ENCODE results near the gene NME2. TPM values are rescaled to one million over a fixed set of nuclear protein-coding genes. Genes with fewer than 3 reads are reported as not detected.
"Not testable (repeated sequence)": the region's sequence is repeated elsewhere in the genome, so short reads cannot be mapped to it uniquely, and the experiment has no call there.

NME2 gene
- 100 to 1,000 TPM; 470 to 555 TPM for total RNA-seq

- Mint-ChIP-seq H3K27ac (peak within 1 kb of the TSS; percentile 99), H3K36me3 (peaks cover 47% of the 10 kb centered on the region)
- ATAC-seq: peak; percentile 87
These were observed at the start of gene NME2 for GRCh38 chr17:51166198-51166986. Gene NME2 (plus strand): TSS chr17:51166411. CDS start chr17:51166831, 420 bp downstream.

DNA sequence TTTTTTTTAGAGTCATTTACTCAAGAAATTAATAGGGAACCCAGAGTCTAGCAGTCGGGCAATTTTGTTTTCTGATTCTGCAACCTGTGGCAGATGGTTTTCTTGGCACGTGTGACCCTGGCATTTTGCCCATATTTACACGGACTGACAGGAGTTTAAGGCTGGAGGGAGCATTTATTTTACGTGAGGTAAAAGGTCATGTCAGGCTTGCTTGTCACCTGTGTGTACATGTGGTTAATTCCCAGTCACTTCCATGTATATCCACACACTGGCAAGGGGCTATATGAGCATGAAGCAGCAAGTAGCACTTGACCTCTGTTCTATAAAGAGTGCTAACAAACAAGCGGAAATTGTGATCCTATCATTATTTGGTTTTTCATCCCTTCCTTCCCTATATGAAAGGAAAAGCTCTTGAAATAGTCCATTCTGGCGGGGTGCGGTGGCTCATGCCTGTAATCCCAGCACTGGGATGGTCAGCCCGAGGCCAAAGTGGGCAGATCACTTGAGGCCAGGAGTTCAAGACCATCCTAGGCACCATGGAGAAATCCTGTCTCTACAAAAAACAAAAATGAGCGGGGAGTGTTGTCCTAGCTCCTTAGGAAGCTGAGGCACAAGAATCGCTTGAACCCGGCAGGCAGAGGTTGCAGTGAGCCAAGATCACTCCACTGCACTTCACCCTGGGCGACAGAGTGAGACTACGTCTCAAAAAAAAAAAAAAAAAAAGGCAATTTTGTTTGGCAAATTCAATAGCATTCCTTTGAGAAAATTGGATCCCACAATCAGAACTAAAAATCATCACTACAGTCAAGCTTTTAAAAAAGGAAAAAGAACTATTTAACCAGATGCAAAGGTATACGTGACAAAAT is 47.6 kb upstream of the NME2 start:
- Mint-ChIP-seq H3K27me3 (no peaks in the 10 kb centered on the region), H3K4me1 (peaks cover 54% of the 10 kb centered on the region), H3K27ac (peak overlapping the region; percentile 36), H3K4me3 (peak overlapping the region; percentile 90), H3K9me3 (ENCODE audit: low read depth) (no peaks in the 10 kb centered on the region), H3K36me3 (peaks cover 4% of the 10 kb centered on the region)
- ATAC-seq (no peak), DNase-seq (no peak)
- CTCF ChIA-PET: interaction anchor here (1.0 to 1.9 kb wide), 4 partner anchors 9 to 114 kb away, joined by 3 to 9 read pairs (median 3); partner anchors contain the start of gene NME1

More at GRCh38 chr17:51166198-51166986, at the start of gene NME2:
- H3K4me3 Mint-ChIP-seq: peak within 1 kb of the TSS; percentile 97
- H3K27me3 Mint-ChIP-seq: no peaks in the 10 kb centered on the region
- CTCF ChIA-PET: interaction anchor here (1.0 to 2.7 kb wide), 3 partner anchors 11 to 34 kb away, joined by 3 to 15 read pairs (median 12); partner anchors contain the start of gene NME1
- peaks cover 38% of the 10 kb centered on the region for H3K4me1 Mint-ChIP-seq
- peak; percentile 80 for DNase-seq
- no peaks in the 10 kb centered on the region for H3K9me3 Mint-ChIP-seq (ENCODE audit: low read depth)

DNA sequence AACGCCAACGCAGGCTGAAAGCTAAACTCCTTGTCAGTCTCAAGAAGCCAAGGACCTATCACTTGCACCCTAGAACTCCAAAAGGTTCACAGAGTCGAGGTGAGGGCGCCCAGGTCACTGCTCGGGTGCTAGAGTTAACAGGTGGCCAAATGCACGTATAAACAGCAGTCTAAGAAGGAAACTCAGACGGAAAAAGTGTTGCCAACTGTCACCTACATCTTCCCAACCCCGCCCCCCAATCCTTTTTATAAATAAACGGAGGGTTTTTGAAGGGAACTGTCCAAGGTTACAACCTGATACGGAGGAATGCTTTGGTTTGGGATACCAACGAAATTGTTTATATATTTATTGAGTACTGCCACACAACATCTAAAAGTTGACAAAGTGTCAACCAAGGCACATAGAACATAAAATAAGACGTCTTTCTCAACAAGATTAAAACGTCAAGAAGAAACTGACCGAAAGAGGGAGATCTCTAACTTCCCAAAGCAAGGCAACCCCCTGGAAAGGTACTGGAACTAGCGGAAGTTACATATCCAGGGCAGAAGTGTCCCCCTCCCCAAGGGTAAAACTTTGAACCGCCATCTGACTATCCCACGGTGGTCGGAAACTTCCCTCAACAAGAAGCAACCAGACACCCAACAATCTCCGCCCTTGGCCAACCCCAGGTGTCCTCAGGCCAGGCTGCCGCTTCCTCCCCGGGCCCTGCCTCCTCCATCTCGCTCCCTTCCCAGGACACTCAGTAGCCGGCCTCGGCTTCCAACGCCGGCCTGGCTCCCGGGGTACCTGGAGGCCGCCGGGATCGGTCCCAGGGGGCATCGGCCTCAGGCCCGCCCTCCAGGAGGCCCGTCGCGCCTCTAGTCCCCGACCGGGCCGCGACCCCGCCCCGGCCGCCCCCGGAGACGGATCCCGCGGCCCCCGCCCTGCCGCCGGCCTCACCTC is 46.5 kb upstream of the NME2 start:
- ATAC-seq: peak; percentile 18
- peak; percentile 74 for DNase-seq
- Mint-ChIP-seq H3K27ac (peak overlapping the region; percentile 94), H3K27me3 (no peaks in the 10 kb centered on the region), H3K4me3 (peak overlapping the region; percentile 90), H3K4me1 (peaks cover 54% of the 10 kb centered on the region), H3K9me3 (ENCODE audit: low read depth) (no peaks in the 10 kb centered on the region), H3K36me3 (peaks cover 4% of the 10 kb centered on the region)
- CTCF ChIA-PET: interaction anchor here (0.8 to 2.7 kb wide), 13 partner anchors 8 to 337 kb away, joined by 3 to 19 read pairs (median 3); partner anchors contain the start of gene NME1

GRCh38 chr17:51120357-51120738 is 45.9 kb upstream of the NME2 start:
- peak; percentile 70 for DNase-seq
- peaks cover 51% of the 10 kb centered on the region for H3K4me1 Mint-ChIP-seq
- H3K27ac Mint-ChIP-seq: peak overlapping the region; percentile 94
- H3K9me3 Mint-ChIP-seq (ENCODE audit: low read depth): no peaks in the 10 kb centered on the region
- CTCF ChIA-PET: interaction anchor here (0.8 to 2.7 kb wide), 9 partner anchors 9 to 338 kb away, joined by 3 to 19 read pairs (median 3); partner anchors contain the start of gene NME1
- ATAC-seq: peak; percentile 40
- peak overlapping the region; percentile 90 for H3K4me3 Mint-ChIP-seq
- peaks cover 1% of the 10 kb centered on the region for H3K36me3 Mint-ChIP-seq
- no peaks in the 10 kb centered on the region for H3K27me3 Mint-ChIP-seq

- H3K27me3 Mint-ChIP-seq: no peaks in the 10 kb centered on the region
- CTCF ChIA-PET: interaction anchor here (0.8 to 2.7 kb wide), 9 partner anchors 10 to 338 kb away, joined by 3 to 19 read pairs (median 3); partner anchors contain the start of gene NME1
- H3K9me3 Mint-ChIP-seq (ENCODE audit: low read depth): no peaks in the 10 kb centered on the region
- peak; percentile 81 for ATAC-seq
- peaks cover 49% of the 10 kb centered on the region for H3K4me1 Mint-ChIP-seq
- H3K36me3 Mint-ChIP-seq: peaks cover 1% of the 10 kb centered on the region
- DNase-seq: peak; percentile 93
- peak within 1 kb of the TSS; percentile 98 for H3K27ac Mint-ChIP-seq
- H3K4me3 Mint-ChIP-seq: peak within 1 kb of the TSS; percentile 94
These were observed 45.2 kb upstream of the NME2 start, which contains the start of gene SPAG9 for GRCh38 chr17:51120739-51121619. Gene SPAG9 (minus strand): TSS chr17:51120868. CDS start chr17:51120656, 212 bp downstream.

GRCh38 chr17:51121620-51122472 is 44.4 kb upstream of the NME2 start:
- peak overlapping the region; percentile 94 for H3K4me3 Mint-ChIP-seq
- no peaks in the 10 kb centered on the region for H3K9me3 Mint-ChIP-seq (ENCODE audit: low read depth)
- peaks cover 43% of the 10 kb centered on the region for H3K4me1 Mint-ChIP-seq
- peak; percentile 81 for DNase-seq
- peak; percentile 17 for ATAC-seq
- peak overlapping the region; percentile 98 for H3K27ac Mint-ChIP-seq
- CTCF ChIA-PET: interaction anchor here (1.4 to 2.7 kb wide), 2 partner anchors 13 to 31 kb away, joined by 4 to 19 read pairs; partner anchors contain the start of gene NME1
- H3K36me3 Mint-ChIP-seq: peaks cover 1% of the 10 kb centered on the region
- no peaks in the 10 kb centered on the region for H3K27me3 Mint-ChIP-seq

GRCh38 chr17:51122473-51123115 is 43.6 kb upstream of the NME2 start:
- H3K4me3 Mint-ChIP-seq; H3K27me3 Mint-ChIP-seq; H3K9me3 Mint-ChIP-seq (ENCODE audit: low read depth); DNase-seq; ATAC-seq; H3K36me3 Mint-ChIP-seq; H3K27ac Mint-ChIP-seq: not testable (repeated sequence)
- H3K4me1 Mint-ChIP-seq: peaks cover 37% of the 10 kb centered on the region
- CTCF ChIA-PET: interaction anchor here (1.4 to 2.7 kb wide), 2 partner anchors 12 to 31 kb away, joined by 4 to 19 read pairs; partner anchors contain the start of gene NME1

DNA sequence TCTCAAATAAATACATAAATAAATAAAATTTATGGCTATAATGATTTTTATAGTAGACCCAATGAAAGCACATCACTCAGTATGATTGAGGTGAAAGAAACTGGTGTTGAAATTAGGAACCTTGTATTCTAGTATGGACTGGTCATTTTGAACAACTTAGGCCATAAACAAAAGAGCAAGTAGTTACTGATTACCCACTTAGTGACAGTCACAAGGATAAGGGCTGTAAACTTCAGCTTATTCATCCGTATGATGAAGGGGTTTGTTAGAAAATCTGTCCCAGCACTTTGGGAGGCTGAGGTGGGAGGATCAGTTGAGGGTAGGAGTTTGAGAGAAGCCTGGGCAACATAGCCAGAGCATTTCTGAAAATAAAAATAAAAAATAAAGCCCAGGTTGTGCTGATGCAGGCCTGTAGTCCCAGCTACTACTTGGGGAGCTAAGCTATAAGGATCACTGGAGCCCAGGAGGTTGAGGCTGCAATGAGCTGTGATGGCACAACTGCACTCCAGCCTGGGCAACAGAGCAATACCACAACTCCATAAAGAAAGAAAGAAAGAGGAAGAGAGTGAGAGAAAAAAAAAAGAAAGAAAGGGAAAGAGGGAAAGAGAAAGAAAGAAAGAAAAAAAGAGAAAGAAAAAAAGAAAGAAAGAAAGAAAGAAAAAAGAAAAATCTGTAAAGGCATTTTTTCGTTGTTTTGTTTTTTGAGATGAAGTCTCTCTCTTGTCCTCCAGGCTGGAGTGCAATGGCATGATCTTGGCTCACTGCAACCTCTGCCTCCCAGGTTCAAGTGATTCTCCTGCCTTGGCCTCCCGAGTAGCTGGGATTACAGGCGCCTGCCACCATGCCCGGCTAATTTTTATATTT is 41.3 kb upstream of the NME2 start:
- Mint-ChIP-seq H3K36me3 (no peaks in the 10 kb centered on the region), H3K27ac (no peak overlapping the region), H3K9me3 (ENCODE audit: low read depth) (no peaks in the 10 kb centered on the region), H3K4me3 (no peak overlapping the region), H3K27me3 (no peaks in the 10 kb centered on the region), H3K4me1 (peaks cover 16% of the 10 kb centered on the region)
- no peak for ATAC-seq
- CTCF ChIA-PET: interaction anchor here (1.7 kb wide), 1 partner anchor 28 kb away, joined by 11 read pairs; the partner anchor contains the start of gene NME1
- DNase-seq: no peak

DNA sequence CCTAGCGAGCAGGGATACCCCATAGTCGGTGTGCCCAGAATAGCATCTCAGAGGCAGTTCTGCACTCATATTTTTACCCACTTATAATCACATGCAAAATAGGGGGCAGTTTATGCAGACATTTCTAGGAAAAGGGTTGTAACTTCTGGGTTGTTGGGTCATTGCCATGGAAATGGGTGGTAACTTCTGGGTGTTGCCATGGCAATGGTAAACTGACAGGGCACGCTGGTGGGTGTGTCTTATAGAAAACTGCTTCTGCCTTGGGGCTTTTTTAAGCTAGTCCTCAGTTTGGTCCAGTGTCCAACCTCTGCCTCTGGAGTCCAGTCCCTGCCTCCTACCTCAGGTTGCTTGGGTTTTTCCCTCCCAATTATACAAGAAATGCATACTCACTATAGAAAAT is 38.1 kb upstream of the NME2 start:
- Mint-ChIP-seq H3K27ac (no peak overlapping the region), H3K36me3 (no peaks in the 10 kb centered on the region), H3K27me3 (no peaks in the 10 kb centered on the region), H3K4me3 (no peak overlapping the region), H3K9me3 (ENCODE audit: low read depth) (no peaks in the 10 kb centered on the region), H3K4me1 (peaks cover 5% of the 10 kb centered on the region)
- DNase-seq (no peak), ATAC-seq (peak; percentile 16)
- CTCF ChIA-PET: interaction anchor here (1.0 to 1.7 kb wide), 2 partner anchors 25 to 127 kb away, joined by 3 to 4 read pairs; partner anchors contain the start of gene NME1

- CTCF ChIA-PET: interaction anchor here (1.1 to 1.4 kb wide), 2 partner anchors 20 to 129 kb away, joined by 3 read pairs; partner anchors contain the start of gene NME1
These were observed 33.3 kb upstream of the NME2 start for GRCh38 chr17:51132964-51133319.

More at GRCh38 chr17:51132964-51133319, 33.3 kb upstream of the NME2 start:
- Mint-ChIP-seq H3K36me3 (peaks cover 2% of the 10 kb centered on the region), H3K27ac (no peak overlapping the region), H3K27me3 (no peaks in the 10 kb centered on the region), H3K4me3 (no peak overlapping the region), H3K4me1 (peaks cover 9% of the 10 kb centered on the region), H3K9me3 (ENCODE audit: low read depth) (no peaks in the 10 kb centered on the region)
- no peak for DNase-seq
- peak; percentile 65 for ATAC-seq
